ENCODE results near the gene KYAT1.

GRCh38 chr9:128920381-128921058, 38.8 kb upstream of the KYAT1 start, which contains the start of gene PHYHD1:
- TF ChIP-seq, protein P1, sequence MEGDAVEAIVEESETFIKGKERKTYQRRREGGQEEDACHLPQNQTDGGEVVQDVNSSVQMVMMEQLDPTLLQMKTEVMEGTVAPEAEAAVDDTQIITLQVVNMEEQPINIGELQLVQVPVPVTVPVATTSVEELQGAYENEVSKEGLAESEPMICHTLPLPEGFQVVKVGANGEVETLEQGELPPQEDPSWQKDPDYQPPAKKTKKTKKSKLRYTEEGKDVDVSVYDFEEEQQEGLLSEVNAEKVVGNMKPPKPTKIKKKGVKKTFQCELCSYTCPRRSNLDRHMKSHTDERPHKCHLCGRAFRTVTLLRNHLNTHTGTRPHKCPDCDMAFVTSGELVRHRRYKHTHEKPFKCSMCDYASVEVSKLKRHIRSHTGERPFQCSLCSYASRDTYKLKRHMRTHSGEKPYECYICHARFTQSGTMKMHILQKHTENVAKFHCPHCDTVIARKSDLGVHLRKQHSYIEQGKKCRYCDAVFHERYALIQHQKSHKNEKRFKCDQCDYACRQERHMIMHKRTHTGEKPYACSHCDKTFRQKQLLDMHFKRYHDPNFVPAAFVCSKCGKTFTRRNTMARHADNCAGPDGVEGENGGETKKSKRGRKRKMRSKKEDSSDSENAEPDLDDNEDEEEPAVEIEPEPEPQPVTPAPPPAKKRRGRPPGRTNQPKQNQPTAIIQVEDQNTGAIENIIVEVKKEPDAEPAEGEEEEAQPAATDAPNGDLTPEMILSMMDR (IDR thresholded peaks at IDR 0.05; ENCODE audit: borderline replicate concordance, extremely low read depth, low read length, poor library complexity, severe bottlenecking) = no peak
- TF ChIP-seq EZH2 (IDR thresholded peaks at IDR 0.05; ENCODE audit: borderline replicate concordance, low read depth, low read length, severe bottlenecking) = no peak

All from DND-41 (cell line).